ENCODE data around the gene GRIA4.

GRIA4 gene

GRCh38 chr11:105754260-105754659, 144.4 kb downstream of the GRIA4 start:
- no peak for TF ChIP-seq EZH2phosphoT487 (IDR thresholded peaks at IDR 0.05; ENCODE audit: low read depth)
- TF ChIP-seq CTCF (IDR thresholded peaks at IDR 0.05; ENCODE audit: low read depth, low read length): no peak
- H3K27ac ChIP-seq (ENCODE audit: low read length): no peak overlapping the region
- H3K9me3 ChIP-seq (ENCODE audit: insufficient read depth, low read length): no peaks in the 10 kb centered on the region
- no peak overlapping the region for H3K4me2 ChIP-seq (ENCODE audit: low read length)
- no peaks in the 10 kb centered on the region for H3K27me3 ChIP-seq (ENCODE audit: low read depth, low read length)
- H3K4me3 ChIP-seq (ENCODE audit: low read length): no peak overlapping the region
- H3K79me2 ChIP-seq (ENCODE audit: low read length): no peaks in the 10 kb centered on the region
- no peaks in the 10 kb centered on the region for H3K4me1 ChIP-seq (ENCODE audit: low read length)
- no peaks in the 10 kb centered on the region for H3K36me3 ChIP-seq (replicated peaks; ENCODE audit: low read depth, low read length)
- no peak overlapping the region for H2AFZ ChIP-seq (ENCODE audit: low read depth, low read length)
- no peak overlapping the region for H3K9ac ChIP-seq (ENCODE audit: low read length)
- no peaks in the 10 kb centered on the region for H4K20me1 ChIP-seq (ENCODE audit: insufficient read depth, low read length)

GRCh38 chr11:105754716-105755115, 144.8 kb downstream of the GRIA4 start:
- Histone ChIP-seq H3K9me3 (ENCODE audit: insufficient read depth, low read length) (no peaks in the 10 kb centered on the region), H2AFZ (ENCODE audit: low read depth, low read length) (no peak overlapping the region), H4K20me1 (ENCODE audit: insufficient read depth, low read length) (no peaks in the 10 kb centered on the region), H3K27ac (ENCODE audit: low read length) (no peak overlapping the region), H3K4me3 (ENCODE audit: low read length) (no peak overlapping the region), H3K79me2 (ENCODE audit: low read length) (no peaks in the 10 kb centered on the region), H3K9ac (ENCODE audit: low read length) (no peak overlapping the region), H3K36me3 (replicated peaks; ENCODE audit: low read depth, low read length) (no peaks in the 10 kb centered on the region), H3K4me2 (ENCODE audit: low read length) (no peak overlapping the region), H3K4me1 (ENCODE audit: low read length) (no peaks in the 10 kb centered on the region), H3K27me3 (ENCODE audit: low read depth, low read length) (no peaks in the 10 kb centered on the region)
- no peak for TF ChIP-seq EZH2phosphoT487 (IDR thresholded peaks at IDR 0.05; ENCODE audit: low read depth)

GRCh38 chr11:105757107-105757506, 147.2 kb downstream of the GRIA4 start:
- Histone ChIP-seq H3K4me2 (ENCODE audit: low read length) (no peak overlapping the region), H3K79me2 (ENCODE audit: low read length) (no peaks in the 10 kb centered on the region), H3K9me3 (ENCODE audit: insufficient read depth, low read length) (no peaks in the 10 kb centered on the region), H3K9ac (ENCODE audit: low read length) (no peak overlapping the region), H3K27ac (ENCODE audit: low read length) (no peak overlapping the region), H3K27me3 (ENCODE audit: low read depth, low read length) (no peaks in the 10 kb centered on the region), H3K36me3 (replicated peaks; ENCODE audit: low read depth, low read length) (no peaks in the 10 kb centered on the region), H3K4me3 (ENCODE audit: low read length) (no peak overlapping the region), H4K20me1 (ENCODE audit: insufficient read depth, low read length) (no peaks in the 10 kb centered on the region), H3K4me1 (ENCODE audit: low read length) (no peaks in the 10 kb centered on the region), H2AFZ (ENCODE audit: low read depth, low read length) (no peak overlapping the region)
- TF ChIP-seq CTCF (IDR thresholded peaks at IDR 0.05; ENCODE audit: low read depth, low read length): no peak
- TF ChIP-seq EZH2phosphoT487 (IDR thresholded peaks at IDR 0.05; ENCODE audit: low read depth): no peak

GRCh38 chr11:105763594-105763993, 153.7 kb downstream of the GRIA4 start:
- no peaks in the 10 kb centered on the region for H3K36me3 ChIP-seq (replicated peaks; ENCODE audit: low read depth, low read length)
- no peaks in the 10 kb centered on the region for H3K27me3 ChIP-seq (ENCODE audit: low read depth, low read length)
- H3K4me3 ChIP-seq (ENCODE audit: low read length): no peak overlapping the region
- no peak overlapping the region for H3K9ac ChIP-seq (ENCODE audit: low read length)
- TF ChIP-seq EZH2phosphoT487 (IDR thresholded peaks at IDR 0.05; ENCODE audit: low read depth) (no peak), CTCF (IDR thresholded peaks at IDR 0.05; ENCODE audit: low read depth, low read length) (no peak)
- no peaks in the 10 kb centered on the region for H4K20me1 ChIP-seq (ENCODE audit: insufficient read depth, low read length)
- no peaks in the 10 kb centered on the region for H3K9me3 ChIP-seq (ENCODE audit: insufficient read depth, low read length)
- no peak overlapping the region for H3K4me2 ChIP-seq (ENCODE audit: low read length)
- H3K27ac ChIP-seq (ENCODE audit: low read length): no peak overlapping the region
- no peaks in the 10 kb centered on the region for H3K4me1 ChIP-seq (ENCODE audit: low read length)
- no peak overlapping the region for H2AFZ ChIP-seq (ENCODE audit: low read depth, low read length)
- H3K79me2 ChIP-seq (ENCODE audit: low read length): no peaks in the 10 kb centered on the region

- Histone ChIP-seq H3K9me3 (ENCODE audit: insufficient read depth, low read length) (no peaks in the 10 kb centered on the region), H3K36me3 (replicated peaks; ENCODE audit: low read depth, low read length) (no peaks in the 10 kb centered on the region), H3K4me3 (ENCODE audit: low read length) (no peak overlapping the region), H3K27ac (ENCODE audit: low read length) (no peak overlapping the region), H3K9ac (ENCODE audit: low read length) (no peak overlapping the region), H3K4me2 (ENCODE audit: low read length) (no peak overlapping the region), H4K20me1 (ENCODE audit: insufficient read depth, low read length) (no peaks in the 10 kb centered on the region), H2AFZ (ENCODE audit: low read depth, low read length) (no peak overlapping the region), H3K4me1 (ENCODE audit: low read length) (no peaks in the 10 kb centered on the region), H3K27me3 (ENCODE audit: low read depth, low read length) (no peaks in the 10 kb centered on the region), H3K79me2 (ENCODE audit: low read length) (no peaks in the 10 kb centered on the region)
- TF ChIP-seq CTCF (IDR thresholded peaks at IDR 0.05; ENCODE audit: low read depth, low read length) (no peak), EZH2phosphoT487 (IDR thresholded peaks at IDR 0.05; ENCODE audit: low read depth) (no peak)
Measured at GRCh38 chr11:105767931-105768330, 158.1 kb downstream of the GRIA4 start.
